HT1080 (cell line): ENCODE measurements around the gene ZSCAN18. TPM values are rescaled to one million over a fixed set of nuclear protein-coding genes. Genes with fewer than 3 reads are reported as not detected.

ENCODE experiments used
- DNase-seq: peaks from one replicate; pipeline ENCODE4 v3.0.0-alpha.2; 2015; ENCODE audit warnings: low read depth
- total RNA-seq: library from RNA; depleted of rRNA; stranded (reverse); fragments of >200 nt; shearing (Covaris generic); gene quantifications from 2 replicates; pipeline ENCODE4 v1.2.3, GENCODE V29; 2014

ZSCAN18 gene
- total RNA-seq, 1 experiment from 2014 or later = 0.71 TPM

DNA sequence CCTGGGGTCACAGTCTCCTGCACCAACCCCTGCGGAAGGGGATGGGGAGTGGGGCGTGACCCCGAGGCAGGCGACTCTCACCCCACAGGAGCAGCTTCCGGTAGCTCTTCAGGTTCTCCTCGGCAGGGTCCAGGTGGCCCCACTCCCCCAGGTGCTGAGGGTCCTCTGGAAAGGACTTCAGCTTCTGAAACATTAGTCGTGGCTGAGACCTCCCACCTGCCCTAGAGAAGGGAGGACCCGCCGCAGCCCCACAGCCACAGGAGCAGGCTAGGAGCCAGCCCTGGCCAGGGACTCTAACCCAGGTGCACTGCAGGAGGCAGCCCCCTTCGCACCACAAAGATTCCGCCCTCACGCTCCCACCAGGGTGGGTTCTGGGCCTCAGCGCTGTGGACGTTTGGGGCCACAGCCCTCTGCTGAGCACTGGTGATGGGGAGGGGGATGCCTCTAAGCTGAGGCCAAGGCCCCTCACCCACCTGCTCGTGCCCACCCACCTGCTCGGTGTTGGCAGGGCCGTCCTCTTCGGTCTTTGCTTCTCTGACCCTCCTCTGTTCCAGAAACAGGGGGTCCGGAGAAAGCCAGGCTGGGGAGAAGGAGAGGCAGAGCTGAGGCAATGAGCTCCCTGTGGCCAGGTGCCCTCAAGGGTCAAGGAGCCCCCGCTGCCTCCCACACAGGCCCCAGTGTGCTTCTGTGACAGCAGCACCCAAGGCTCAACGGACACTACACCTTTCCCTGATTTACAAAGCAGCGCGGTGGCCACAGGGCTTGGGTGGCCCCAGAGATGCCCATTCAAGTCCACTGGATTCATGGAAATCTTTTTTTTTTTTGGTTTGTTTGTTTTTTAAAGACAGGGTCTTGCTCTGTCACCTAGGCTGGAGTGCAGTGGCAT, 11.0 kb downstream of the ZSCAN18 start:
- no peak for DNase-seq

DNA sequence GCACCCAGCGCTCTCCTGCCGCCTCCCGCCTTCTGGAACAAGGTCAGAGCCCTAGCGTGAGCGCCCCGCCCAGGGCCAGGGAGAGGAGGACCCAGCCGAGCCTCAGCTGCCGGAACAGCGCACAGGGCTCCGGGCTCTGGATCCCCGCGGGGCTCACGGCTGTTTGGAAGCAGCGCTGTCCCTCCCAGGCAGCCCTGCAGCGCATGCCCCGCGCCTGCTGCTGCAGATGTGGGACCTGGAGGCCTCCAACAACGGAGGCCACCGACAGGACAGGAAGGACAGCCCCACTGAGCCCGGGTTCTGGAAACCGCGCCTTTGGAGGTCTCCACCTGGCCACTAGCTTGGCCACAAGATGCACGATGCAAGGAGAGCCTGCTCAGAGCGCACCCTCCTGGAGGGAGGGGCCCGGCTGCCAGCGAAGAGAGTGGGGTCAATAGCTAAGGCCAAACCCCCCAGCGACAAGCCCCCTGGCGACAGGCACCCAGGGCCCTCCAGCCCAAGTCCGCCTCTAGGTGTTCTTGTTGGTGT, 12.6 kb downstream of the ZSCAN18 start:
- DNase-seq = no peak

- DNase-seq = no peak
These were observed 13.3 kb downstream of the ZSCAN18 start for GRCh38 chr19:58084596-58085347.

GRCh38 chr19:58083021-58083420, 15.0 kb downstream of the ZSCAN18 start:
- DNase-seq = no peak

- no peak for DNase-seq
These were observed 18.2 kb downstream of the ZSCAN18 start for GRCh38 chr19:58079792-58080191.

GRCh38 chr19:58067240-58067912, 30.7 kb downstream of the ZSCAN18 start:
- DNase-seq = no peak

DNA sequence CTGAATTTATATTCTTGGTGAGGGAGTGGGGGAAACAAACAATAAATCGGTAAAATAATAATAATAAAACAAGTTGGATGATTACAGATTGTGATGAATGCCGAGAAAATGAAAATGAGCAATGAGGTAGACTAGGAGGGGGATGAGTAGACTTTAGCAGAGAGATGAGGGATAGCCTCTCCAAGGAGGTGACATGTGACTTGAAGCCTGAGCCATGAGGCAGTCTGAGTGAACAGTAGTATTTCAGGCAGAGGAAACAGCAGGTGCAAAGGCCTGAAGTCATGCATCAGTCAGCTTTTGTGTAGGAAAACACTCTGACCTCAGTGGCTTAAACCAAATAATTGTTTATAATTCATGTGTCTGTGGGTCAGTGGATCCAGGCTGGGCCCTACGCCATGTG, 34.3 kb downstream of the ZSCAN18 start:
- no peak for DNase-seq

DNA sequence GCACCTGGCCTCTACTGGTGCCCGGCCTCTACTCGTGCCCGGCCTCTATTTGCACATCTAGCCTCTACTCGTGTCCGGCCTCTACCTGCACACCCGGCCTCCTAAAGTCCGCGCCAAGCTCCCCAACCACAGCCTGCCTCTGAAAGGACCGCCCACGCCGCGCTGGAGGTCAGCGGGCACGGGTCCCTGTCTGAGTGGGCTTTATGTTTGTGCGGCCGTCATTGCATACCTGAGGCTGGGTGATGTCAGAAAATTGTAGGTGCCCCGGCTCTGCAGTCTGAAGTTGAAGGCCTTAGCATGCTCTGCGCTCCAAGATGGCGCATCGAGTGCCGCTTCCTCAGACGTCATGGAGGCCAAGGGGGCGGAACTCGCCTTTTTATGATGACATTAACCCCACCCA, 37.8 kb downstream of the ZSCAN18 start:
- DNase-seq = no peak

DNA sequence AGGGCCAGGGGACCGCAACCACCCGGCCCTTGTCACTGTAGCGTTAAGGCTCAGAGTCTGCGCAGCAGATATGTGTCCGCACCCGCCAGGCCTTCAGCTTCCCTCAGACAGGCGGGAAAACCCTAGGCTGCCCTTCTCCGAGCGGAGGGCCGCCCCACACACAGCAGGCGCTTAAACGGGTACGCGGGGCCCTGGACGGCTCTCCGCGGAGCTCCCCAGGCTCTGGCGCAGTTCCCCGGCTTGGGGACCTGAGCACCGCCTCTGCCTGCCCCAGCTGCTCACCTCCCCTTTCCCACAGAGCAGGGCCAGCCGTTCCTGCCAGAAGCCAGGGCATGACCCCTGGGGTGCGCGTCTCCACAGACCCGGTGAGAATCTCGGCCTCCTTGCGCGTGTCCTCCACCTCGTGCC, 38.4 kb downstream of the ZSCAN18 start:
- no peak for DNase-seq

- no peak for DNase-seq
These were observed 38.9 kb downstream of the ZSCAN18 start, which contains the start of gene ZNF135 for GRCh38 chr19:58059003-58059670. ZNF135 (plus strand) TSS chr19:58059282; CDS start chr19:58060003, 721 bp downstream.

DNA sequence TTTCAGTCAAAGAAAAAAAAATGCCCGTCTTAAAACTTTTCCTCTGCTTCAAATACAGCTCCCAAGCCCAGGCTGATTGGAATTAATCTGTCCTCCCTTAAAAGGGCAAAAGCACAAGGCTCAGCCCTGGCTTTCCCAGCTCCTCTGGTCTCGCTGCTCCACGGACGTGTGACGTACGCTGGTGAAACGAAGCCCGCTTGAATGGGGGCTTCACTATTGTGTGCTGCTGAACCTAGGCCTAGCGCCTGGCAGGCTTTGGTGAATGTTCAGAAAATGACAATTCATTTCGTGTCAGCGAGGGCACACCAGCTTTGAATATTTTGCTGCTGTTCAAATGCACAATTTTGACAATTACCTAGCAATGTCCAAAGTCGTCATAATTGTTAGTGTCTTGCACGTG, 39.6 kb downstream of the ZSCAN18 start:
- no peak for DNase-seq

- DNase-seq = no peak
These were observed 41.2 kb downstream of the ZSCAN18 start for GRCh38 chr19:58056861-58057260.

DNA sequence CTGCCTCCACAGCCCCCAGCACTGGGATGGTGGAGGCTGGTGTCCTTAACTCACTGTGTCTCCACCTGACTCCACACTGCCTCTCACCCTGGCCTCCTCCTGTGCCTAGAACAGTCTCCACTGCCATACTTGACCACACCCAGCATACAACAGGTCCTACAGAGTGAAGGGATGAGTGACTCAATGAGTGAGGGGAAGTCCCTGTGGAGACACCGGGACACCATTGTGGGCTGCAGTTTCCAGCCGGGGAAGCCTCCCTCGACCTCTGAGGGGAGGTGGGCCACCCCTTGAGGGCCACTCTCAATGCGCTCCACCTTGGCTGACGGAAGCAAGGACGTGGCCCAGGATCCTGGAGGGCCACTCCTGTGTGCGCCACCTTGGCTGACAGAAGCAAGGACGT, 41.8 kb downstream of the ZSCAN18 start:
- no peak for DNase-seq

DNA sequence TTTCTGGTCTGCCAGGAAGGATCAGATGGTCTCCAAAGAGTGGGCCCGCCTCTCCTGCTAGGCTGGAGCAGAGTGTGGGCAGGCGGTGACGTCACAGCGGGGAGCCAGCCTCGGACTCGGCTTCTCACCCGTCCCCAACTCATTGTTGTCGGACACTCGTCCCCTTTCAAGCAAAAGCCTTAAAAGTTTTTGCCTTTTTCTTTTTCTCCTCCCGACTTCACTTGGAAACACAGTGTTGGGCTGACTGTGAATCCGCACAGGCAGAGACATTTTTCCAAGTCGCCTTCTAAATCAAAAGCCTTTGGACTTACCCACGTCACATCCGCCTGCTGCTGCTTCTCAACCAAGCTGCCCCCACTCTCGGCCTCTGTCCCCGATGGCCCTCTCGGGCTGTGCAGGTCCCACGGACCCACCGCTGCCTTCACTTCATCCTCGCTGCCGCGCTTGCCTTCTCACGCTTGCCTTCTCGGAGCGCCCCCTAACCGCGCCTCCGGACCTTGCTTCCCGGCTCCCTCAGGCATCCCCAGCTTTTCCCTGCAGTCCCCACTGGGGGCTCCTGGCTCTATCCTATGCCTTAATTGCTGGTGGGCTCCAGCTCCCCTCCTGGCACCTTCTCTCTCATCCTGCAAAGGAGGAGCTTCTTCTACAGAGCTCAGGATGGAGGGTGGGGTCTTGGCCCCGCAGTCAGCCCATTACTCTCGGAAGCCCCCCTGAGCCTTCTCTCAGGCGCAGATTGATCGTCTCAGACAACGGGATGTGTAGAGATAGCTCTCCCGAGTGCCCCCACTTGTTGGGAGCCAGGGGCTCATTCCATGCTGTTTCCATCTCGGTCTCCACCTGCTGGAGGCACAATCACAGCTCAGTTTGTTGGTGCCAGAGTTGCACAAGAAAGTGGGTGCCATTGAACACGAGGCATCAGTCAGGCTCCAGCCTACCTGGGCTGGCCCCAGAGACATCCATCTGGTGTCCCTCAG, 42.8 kb downstream of the ZSCAN18 start:
- DNase-seq = no peak

DNA sequence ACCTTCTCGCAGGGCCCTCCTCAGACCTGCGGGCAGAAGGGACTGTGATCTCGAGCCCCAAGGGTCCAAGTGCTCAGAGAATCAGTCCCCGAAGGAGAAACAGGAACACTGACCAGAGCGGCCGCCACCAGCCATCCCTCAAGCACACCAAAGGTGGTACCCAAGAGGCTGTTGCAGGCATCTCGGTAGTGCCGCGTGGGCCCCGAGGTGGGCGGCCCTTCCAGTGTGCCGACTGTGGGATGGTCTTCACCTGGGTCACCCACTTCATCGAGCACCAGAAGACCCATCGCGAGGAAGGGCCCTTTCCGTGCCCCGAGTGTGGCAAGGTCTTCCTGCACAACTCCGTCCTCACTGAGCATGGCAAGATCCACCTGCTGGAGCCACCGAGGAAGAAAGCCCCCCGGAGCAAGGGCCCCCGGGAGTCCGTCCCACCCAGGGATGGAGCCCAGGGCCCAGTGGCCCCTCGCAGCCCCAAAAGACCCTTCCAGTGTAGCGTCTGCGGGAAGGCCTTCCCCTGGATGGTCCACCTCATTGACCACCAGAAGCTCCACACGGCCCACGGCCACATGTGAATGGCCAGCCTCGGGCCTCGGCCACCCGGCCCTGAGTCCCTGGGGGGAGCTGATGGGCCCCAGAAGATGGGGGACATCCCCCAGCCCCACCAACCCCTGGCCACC, 44.4 kb downstream of the ZSCAN18 start:
- DNase-seq = no peak

DNA sequence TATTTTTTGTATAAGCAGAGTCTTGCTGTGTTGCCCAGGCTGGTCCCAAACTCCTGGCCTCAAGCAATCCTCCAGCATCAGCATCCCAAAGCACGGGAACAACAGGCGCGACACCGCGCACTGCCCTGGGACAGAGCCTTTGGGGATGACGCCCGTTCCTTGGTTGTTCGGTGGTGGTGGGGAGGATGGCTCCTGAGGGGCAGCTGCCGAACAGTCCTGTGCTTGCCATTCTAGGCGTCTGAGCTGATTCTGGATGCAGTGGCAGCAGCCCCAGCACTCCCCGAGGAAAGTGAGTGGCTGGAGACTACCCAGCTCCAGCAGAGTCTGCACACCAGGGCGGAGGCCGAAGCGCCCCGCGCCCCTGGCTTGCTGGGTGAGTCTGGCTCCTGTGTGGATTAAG, 45.8 kb downstream of the ZSCAN18 start:
- no peak for DNase-seq

DNA sequence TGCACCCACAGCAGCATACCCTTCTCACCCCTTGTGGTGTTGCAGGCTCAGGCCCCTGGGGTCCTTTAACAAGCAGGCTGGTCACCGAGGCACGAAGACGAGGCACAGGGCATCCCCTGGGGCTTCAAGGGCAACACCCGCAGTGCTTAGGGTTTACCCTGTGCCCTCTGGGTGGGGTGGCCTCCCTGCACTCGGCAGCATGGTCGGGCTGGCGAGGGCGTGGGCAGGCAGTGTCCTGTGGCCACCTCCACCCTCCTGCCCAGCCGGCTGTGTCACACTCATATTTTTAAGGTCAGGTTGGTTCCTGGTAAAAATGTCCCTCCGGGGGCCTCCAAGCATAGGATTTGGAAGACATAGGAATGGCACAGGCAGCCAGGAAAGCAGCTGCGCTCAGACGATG, 50.4 kb downstream of the ZSCAN18 start:
- DNase-seq = no peak

DNA sequence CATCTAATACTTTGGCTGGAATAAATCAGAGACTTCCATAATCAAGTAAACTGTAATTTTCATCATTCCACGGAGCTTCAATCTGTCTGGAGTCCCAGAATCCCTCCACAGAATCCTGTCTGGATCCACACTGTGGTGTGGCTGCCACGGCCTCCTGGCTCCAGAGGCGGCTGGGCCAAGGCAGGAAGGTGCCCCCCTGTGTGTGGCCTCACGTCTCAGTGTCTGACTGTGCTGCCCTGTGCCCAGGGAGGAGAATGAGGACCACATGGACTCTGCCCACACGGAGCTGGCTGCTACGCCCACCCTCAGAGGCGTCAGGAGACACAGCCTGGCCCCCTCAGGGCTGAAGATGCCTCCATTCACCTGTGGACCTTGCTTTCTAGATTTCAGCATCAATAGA, 51.2 kb downstream of the ZSCAN18 start:
- DNase-seq = no peak

- no peak for DNase-seq
These were observed 52.5 kb downstream of the ZSCAN18 start for GRCh38 chr19:58045411-58046050.
